Measurements from ENCODE around the gene HNRNPDL.

DNA sequence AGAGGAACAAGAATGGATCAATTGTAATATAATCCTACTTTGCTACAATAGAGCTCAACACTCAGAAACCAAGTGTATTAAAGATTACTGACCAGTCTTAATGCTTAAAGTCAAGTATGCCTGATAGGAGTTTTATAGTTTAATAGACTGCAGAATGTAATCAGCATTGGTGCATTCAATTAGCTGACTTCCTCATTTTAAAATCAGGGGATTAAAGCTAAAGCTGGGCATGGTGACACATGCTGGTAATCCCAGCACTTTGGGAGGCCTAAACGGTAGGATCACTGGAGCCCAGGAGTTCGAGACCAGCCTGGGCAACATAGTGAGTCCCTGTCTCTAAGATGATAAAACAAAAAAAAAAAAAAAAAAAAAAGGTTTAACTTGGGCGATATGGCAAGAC lies 10.8 kb downstream of the HNRNPDL start:
- no peak for TF ChIP-seq EZH2 (IDR thresholded peaks at IDR 0.05; ENCODE audit: insufficient read depth, poor library complexity, severe bottlenecking)
- TF ChIP-seq EZH2phosphoT487 (IDR thresholded peaks at IDR 0.05; ENCODE audit: insufficient read depth, low read depth) = no peak

Measured in GM23248 (cell line).